ENCODE results near the gene NXNL2.

Gene NXNL2

DNA sequence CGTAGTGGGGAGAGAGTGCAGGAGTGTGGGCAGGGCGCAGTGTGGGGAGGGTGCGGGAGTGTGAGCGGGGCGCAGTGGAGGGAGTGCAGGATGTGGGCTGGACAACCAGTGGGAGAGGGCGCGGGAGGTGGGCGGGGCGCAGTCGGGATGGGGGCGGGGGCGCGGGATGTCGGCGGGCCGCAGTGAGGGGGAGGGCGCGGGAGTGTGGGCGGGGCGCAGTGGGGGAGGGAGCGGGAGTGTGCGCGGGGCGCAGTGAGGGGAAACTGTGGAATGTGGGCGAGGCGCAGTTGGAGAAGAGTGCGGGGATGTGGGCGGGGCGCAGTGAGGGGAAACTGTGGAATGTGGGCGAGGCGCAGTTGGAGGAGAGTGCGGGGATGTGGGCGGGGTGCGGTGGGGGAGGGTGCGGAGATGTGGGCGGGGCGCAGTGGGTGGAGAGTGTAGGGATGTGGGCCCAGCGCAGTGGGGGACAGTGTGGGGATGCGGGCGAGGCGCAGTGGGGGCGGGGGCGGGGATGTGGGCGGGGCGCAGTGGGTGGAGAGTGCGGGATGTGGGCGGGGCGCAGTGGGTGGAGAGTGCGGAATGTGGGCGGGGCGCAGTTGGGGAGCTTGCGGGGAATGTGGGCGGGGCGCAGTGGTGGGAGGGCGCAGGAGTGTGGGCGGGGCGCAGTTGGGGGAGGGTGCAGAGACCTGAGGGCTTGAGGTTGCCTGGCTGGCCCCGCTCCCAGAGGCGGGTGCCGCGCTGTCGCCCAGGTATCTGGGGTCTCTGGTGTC, at the start of gene NXNL2:
TSS of gene NXNL2 (plus strand) at position 723 of the 770 bp plus-strand sequence. CDS start 257 bp downstream, outside the sequence.
- no peak within 1 kb of the TSS; the same call in 1 of the 2 replicates for H3K9ac ChIP-seq (ENCODE audit: low read depth, low read length)
- peak within 1 kb of the TSS; percentile 33 for H3K27ac ChIP-seq (ENCODE audit: low read depth, low read length)

DNA sequence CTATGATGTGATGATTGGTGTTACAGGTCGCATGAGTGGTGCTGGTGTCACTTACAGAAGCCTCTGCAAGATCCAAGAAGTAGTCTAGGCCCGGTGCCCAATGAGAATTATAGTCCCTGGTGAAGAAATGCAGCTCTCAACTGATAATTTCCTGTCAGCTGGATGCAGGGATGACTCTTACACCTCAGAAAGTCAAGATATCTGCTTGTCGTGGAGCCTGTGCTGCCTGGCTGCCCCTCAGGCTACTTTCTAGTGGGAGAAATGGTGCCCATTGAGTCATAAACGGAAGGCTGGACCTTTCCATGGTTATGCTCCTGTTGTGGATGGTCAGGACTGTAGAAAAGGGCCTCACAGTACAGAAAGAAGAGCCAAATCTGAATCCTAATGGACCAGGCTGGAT, 46.8 kb upstream of the NXNL2 start:
- Histone ChIP-seq H3K9ac (ENCODE audit: low read depth, low read length) (no peak overlapping the region), H3K4me1 (ENCODE audit: control insufficient read depth, insufficient read depth, low read length) (no peaks in the 10 kb centered on the region), H3K4me3 (ENCODE audit: low read depth, low read length) (no peak overlapping the region), H3K27ac (ENCODE audit: low read depth, low read length) (no peak overlapping the region), H3K9me3 (ENCODE audit: control insufficient read depth, insufficient read depth, low read length) (no peaks in the 10 kb centered on the region), H3K27me3 (ENCODE audit: control insufficient read depth, insufficient read depth, low read length) (no peaks in the 10 kb centered on the region), H3K36me3 (ENCODE audit: control insufficient read depth, insufficient read depth, low read length) (peaks cover 4% of the 10 kb centered on the region; the same call in 1 of the 2 replicates)

More for the DNA sequence above, at the start of gene NXNL2:
- no peaks in the 10 kb centered on the region for H3K9me3 ChIP-seq (ENCODE audit: control insufficient read depth, insufficient read depth, low read length)
- H3K36me3 ChIP-seq (ENCODE audit: control insufficient read depth, insufficient read depth, low read length) = no peaks in the 10 kb centered on the region
- H3K4me1 ChIP-seq (ENCODE audit: control insufficient read depth, insufficient read depth, low read length) = peaks cover 12% of the 10 kb centered on the region
- H3K4me3 ChIP-seq (ENCODE audit: low read depth, low read length) = peak within 1 kb of the TSS; percentile 82
- peaks cover 25% of the 10 kb centered on the region for H3K27me3 ChIP-seq (ENCODE audit: control insufficient read depth, insufficient read depth, low read length)

DNA sequence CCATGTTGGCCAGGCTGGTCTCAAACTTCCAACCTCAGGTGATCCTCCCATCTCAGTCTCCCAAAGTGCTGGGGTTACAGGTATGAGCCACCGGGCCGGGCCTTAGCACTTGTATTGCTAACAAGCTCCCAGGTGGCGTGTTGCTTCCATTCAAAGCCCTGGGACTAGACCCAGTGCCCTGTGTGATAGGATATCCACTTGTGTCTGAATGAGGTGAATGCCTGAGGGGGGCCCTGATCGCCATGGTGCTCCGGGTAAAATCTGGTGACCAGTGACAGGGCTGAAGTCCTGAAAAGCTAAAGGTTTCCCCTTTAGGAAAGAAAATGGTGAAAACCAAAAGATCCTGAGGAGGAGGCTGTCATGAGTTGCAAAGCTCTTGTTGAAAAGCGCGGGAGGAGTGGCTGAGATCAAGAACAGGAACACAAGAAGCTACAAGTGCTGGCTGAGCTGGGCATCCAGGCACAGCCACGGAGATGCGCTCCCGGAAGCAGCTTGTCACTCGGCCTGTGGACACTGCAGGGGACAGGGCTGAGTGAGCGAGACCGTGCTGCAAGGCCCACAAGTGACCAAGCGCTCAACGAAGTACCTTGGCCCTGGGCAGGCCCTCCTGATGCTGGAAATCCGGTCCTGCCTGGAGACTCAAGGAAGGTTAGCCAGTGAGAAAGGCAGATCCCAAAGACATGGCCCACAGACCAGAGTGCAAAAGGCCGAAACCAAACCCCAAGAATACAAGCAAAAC, 39.8 kb upstream of the NXNL2 start:
- no peak overlapping the region for H3K9ac ChIP-seq (ENCODE audit: low read depth, low read length)
- no peak overlapping the region for H3K27ac ChIP-seq (ENCODE audit: low read depth, low read length)
- H3K36me3 ChIP-seq (ENCODE audit: control insufficient read depth, insufficient read depth, low read length) = no peaks in the 10 kb centered on the region
- H3K4me1 ChIP-seq (ENCODE audit: control insufficient read depth, insufficient read depth, low read length) = no peaks in the 10 kb centered on the region; the same call in 1 of the 2 replicates
- H3K4me3 ChIP-seq (ENCODE audit: low read depth, low read length) = no peak overlapping the region
- H3K27me3 ChIP-seq (ENCODE audit: control insufficient read depth, insufficient read depth, low read length) = no peaks in the 10 kb centered on the region
- H3K9me3 ChIP-seq (ENCODE audit: control insufficient read depth, insufficient read depth, low read length) = no peaks in the 10 kb centered on the region

GRCh38 chr9:88497224-88497623, 37.8 kb upstream of the NXNL2 start:
- no peak overlapping the region for H3K9ac ChIP-seq (ENCODE audit: low read depth, low read length)
- no peaks in the 10 kb centered on the region for H3K27me3 ChIP-seq (ENCODE audit: control insufficient read depth, insufficient read depth, low read length)
- no peaks in the 10 kb centered on the region; the same call in 1 of the 2 replicates for H3K4me1 ChIP-seq (ENCODE audit: control insufficient read depth, insufficient read depth, low read length)
- no peak overlapping the region for H3K27ac ChIP-seq (ENCODE audit: low read depth, low read length)
- no peaks in the 10 kb centered on the region for H3K36me3 ChIP-seq (ENCODE audit: control insufficient read depth, insufficient read depth, low read length)
- no peak overlapping the region for H3K4me3 ChIP-seq (ENCODE audit: low read depth, low read length)
- no peaks in the 10 kb centered on the region for H3K9me3 ChIP-seq (ENCODE audit: control insufficient read depth, insufficient read depth, low read length)

DNA sequence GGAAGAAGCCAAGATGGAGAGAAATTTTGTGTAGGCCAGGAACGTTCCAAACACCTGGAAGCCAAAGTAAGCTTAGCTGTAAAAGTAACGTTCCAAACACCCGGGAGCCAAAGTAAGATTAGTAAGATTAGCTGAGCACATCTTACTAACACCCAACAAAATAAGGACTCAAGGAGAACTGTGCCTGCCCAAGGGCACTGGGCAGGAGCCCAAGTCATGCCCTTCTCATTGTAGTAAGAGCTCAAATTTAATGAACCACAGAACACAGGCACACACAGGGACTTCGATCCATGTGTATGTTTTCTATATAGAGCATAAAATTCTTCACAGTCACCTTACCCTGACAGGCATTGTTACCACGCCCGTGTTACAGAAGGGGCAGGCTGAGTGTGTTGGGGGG, 36.1 kb upstream of the NXNL2 start:
- Histone ChIP-seq H3K9ac (ENCODE audit: low read depth, low read length) (no peak overlapping the region), H3K9me3 (ENCODE audit: control insufficient read depth, insufficient read depth, low read length) (no peaks in the 10 kb centered on the region), H3K27ac (ENCODE audit: low read depth, low read length) (no peak overlapping the region), H3K36me3 (ENCODE audit: control insufficient read depth, insufficient read depth, low read length) (no peaks in the 10 kb centered on the region), H3K4me1 (ENCODE audit: control insufficient read depth, insufficient read depth, low read length) (peaks cover 5% of the 10 kb centered on the region; the same call in 1 of the 2 replicates), H3K27me3 (ENCODE audit: control insufficient read depth, insufficient read depth, low read length) (no peaks in the 10 kb centered on the region), H3K4me3 (ENCODE audit: low read depth, low read length) (no peak overlapping the region)

- no peaks in the 10 kb centered on the region for H3K27me3 ChIP-seq (ENCODE audit: control insufficient read depth, insufficient read depth, low read length)
- 0 out of 2 replicates have a peak, but pooled peaks cover 5% of the 10 kb centered on the region for H3K4me1 ChIP-seq (ENCODE audit: control insufficient read depth, insufficient read depth, low read length)
- H3K36me3 ChIP-seq (ENCODE audit: control insufficient read depth, insufficient read depth, low read length) = no peaks in the 10 kb centered on the region
- H3K27ac ChIP-seq (ENCODE audit: low read depth, low read length) = no peak overlapping the region
- no peak overlapping the region for H3K4me3 ChIP-seq (ENCODE audit: low read depth, low read length)
- H3K9me3 ChIP-seq (ENCODE audit: control insufficient read depth, insufficient read depth, low read length) = no peaks in the 10 kb centered on the region
- no peak overlapping the region for H3K9ac ChIP-seq (ENCODE audit: low read depth, low read length)
Measured at GRCh38 chr9:88501086-88501485, 33.9 kb upstream of the NXNL2 start.

DNA sequence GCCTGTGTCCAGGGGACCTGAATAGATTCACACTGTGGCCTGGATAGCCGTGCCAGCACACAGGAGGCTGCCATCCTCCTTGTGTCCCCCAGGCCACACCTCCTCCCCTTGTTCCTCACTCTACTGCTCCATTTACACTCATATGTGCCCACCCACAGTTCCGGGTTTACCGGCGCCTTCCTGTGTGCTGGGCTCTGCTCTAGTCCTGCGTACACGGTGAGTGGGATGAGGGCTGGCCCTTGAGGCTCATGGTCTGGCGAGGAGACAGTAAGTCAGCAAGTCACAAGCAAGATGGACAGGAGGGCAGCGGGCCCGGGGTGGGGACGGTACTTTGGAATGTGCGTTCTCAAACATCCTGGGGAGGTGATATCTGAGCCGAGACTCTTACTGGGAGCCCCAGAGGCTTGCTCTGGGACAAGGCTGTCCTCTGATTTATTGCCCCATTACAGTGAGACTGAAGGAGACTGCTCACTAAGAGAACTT, 32.4 kb upstream of the NXNL2 start:
- no peak overlapping the region for H3K9ac ChIP-seq (ENCODE audit: low read depth, low read length)
- H3K27me3 ChIP-seq (ENCODE audit: control insufficient read depth, insufficient read depth, low read length) = no peaks in the 10 kb centered on the region
- H3K36me3 ChIP-seq (ENCODE audit: control insufficient read depth, insufficient read depth, low read length) = no peaks in the 10 kb centered on the region
- no peak overlapping the region for H3K27ac ChIP-seq (ENCODE audit: low read depth, low read length)
- H3K9me3 ChIP-seq (ENCODE audit: control insufficient read depth, insufficient read depth, low read length) = no peaks in the 10 kb centered on the region
- 0 out of 2 replicates have a peak, but pooled peaks cover 5% of the 10 kb centered on the region for H3K4me1 ChIP-seq (ENCODE audit: control insufficient read depth, insufficient read depth, low read length)
- H3K4me3 ChIP-seq (ENCODE audit: low read depth, low read length) = no peak overlapping the region

DNA sequence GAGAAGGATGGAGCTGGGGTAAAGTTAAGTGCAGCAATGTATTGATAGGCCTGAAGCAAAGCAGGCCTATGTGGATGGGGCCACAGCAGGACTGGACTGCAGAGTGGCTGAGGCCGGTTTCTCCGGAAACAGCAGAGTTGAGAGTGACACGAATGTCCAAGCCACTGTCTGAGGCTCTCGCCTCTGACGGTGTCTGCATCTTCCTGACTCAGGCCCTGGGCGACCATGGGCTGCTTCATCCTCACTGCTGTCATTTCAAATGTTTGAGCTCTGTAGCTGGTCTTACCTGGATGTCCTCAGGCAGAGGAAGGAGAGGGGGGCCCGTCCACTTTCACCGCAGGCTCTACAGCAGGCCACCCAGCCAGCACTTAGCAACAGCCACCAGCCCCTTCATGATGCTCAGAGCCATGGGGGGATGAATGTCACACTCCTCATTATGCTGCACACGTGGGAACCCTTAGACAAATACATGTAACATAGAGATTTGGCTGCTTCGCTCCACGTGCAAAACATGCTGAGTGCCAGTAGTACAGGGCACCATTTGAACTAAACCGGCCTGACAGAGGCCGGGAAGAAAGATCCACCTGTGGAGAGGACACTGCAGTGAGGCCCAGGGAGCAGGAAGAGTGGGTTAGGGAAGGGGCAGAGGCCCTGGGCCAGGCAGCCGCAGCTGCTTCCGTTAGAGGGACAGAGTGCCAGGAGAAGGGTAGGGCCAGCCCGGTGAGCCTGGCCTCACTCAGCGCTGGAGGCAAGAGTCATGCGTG, 31.7 kb upstream of the NXNL2 start:
- no peak overlapping the region for H3K4me3 ChIP-seq (ENCODE audit: low read depth, low read length)
- no peak overlapping the region for H3K27ac ChIP-seq (ENCODE audit: low read depth, low read length)
- 0 out of 2 replicates have a peak, but pooled peaks cover 5% of the 10 kb centered on the region for H3K4me1 ChIP-seq (ENCODE audit: control insufficient read depth, insufficient read depth, low read length)
- H3K9ac ChIP-seq (ENCODE audit: low read depth, low read length) = no peak overlapping the region
- H3K9me3 ChIP-seq (ENCODE audit: control insufficient read depth, insufficient read depth, low read length) = no peaks in the 10 kb centered on the region
- H3K27me3 ChIP-seq (ENCODE audit: control insufficient read depth, insufficient read depth, low read length) = no peaks in the 10 kb centered on the region
- no peaks in the 10 kb centered on the region for H3K36me3 ChIP-seq (ENCODE audit: control insufficient read depth, insufficient read depth, low read length)

- no peaks in the 10 kb centered on the region for H3K36me3 ChIP-seq (ENCODE audit: control insufficient read depth, insufficient read depth, low read length)
- no peak overlapping the region for H3K27ac ChIP-seq (ENCODE audit: low read depth, low read length)
- H3K9ac ChIP-seq (ENCODE audit: low read depth, low read length) = no peak overlapping the region
- H3K9me3 ChIP-seq (ENCODE audit: control insufficient read depth, insufficient read depth, low read length) = no peaks in the 10 kb centered on the region
- 0 out of 2 replicates have a peak, but pooled peaks cover 5% of the 10 kb centered on the region for H3K4me1 ChIP-seq (ENCODE audit: control insufficient read depth, insufficient read depth, low read length)
- no peaks in the 10 kb centered on the region for H3K27me3 ChIP-seq (ENCODE audit: control insufficient read depth, insufficient read depth, low read length)
- H3K4me3 ChIP-seq (ENCODE audit: low read depth, low read length) = no peak overlapping the region
Measured at GRCh38 chr9:88503845-88504764, 30.9 kb upstream of the NXNL2 start.

DNA sequence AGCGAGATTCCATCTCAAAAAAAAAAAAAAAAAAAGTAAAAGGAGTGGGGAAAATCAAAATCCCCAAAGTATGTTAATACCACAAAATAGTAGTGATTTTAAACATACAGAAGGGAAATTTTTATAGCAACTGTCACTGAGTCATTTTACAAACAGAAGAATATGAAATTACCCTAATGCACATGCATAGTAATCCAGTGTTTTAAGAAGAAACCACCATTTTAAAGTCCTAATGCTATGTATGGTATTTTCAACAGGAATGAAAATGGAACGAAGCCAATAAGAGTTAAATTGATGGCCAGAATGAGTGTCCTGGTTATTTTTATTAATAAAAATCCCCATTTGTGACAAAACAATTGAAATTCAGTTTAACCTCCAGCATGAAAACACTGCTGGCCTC, 26.7 kb upstream of the NXNL2 start:
- H3K27ac ChIP-seq (ENCODE audit: low read depth, low read length) = no peak overlapping the region
- no peaks in the 10 kb centered on the region for H3K9me3 ChIP-seq (ENCODE audit: control insufficient read depth, insufficient read depth, low read length)
- H3K27me3 ChIP-seq (ENCODE audit: control insufficient read depth, insufficient read depth, low read length) = no peaks in the 10 kb centered on the region
- H3K4me1 ChIP-seq (ENCODE audit: control insufficient read depth, insufficient read depth, low read length) = peaks cover 7% of the 10 kb centered on the region; the same call in 1 of the 2 replicates
- no peak overlapping the region for H3K4me3 ChIP-seq (ENCODE audit: low read depth, low read length)
- H3K36me3 ChIP-seq (ENCODE audit: control insufficient read depth, insufficient read depth, low read length) = no peaks in the 10 kb centered on the region
- H3K9ac ChIP-seq (ENCODE audit: low read depth, low read length) = no peak overlapping the region

All from HUES48 (cell line).